Glutamatergic neuron (in vitro differentiated cells): ENCODE measurements around the gene DDX59. TPM values are rescaled to one million over a fixed set of nuclear protein-coding genes. Genes with fewer than 3 reads are reported as not detected.
A peak's percentile ranks its signal among the peaks of the same experiment; 100 is the strongest.

ENCODE experiments used
- DNase-seq: peaks from one replicate; pipeline ENCODE4 v3.0.0; 2022
- H3K27ac Mint-ChIP-seq: one replicate; pipeline ENCODE4 v1.8.0; 2020; ENCODE audit warnings: mild to moderate bottlenecking, mixed read lengths, inconsistent platforms; ENCODE audit not compliant: unreplicated experiment
- H3K27me3 Mint-ChIP-seq: one replicate; pipeline ENCODE4 v1.8.0; 2020; ENCODE audit warnings: mild to moderate bottlenecking, moderate library complexity, mixed read lengths, inconsistent platforms; ENCODE audit not compliant: unreplicated experiment
- H3K36me3 Mint-ChIP-seq: one replicate; pipeline ENCODE4 v1.8.0; 2020; ENCODE audit warnings: mild to moderate bottlenecking, mixed read lengths, inconsistent platforms; ENCODE audit not compliant: unreplicated experiment
- H3K4me1 Mint-ChIP-seq: one replicate; pipeline ENCODE4 v1.8.0; 2020; ENCODE audit warnings: mild to moderate bottlenecking, low read depth, mixed read lengths, inconsistent platforms; ENCODE audit not compliant: unreplicated experiment
- H3K4me3 Mint-ChIP-seq: one replicate; pipeline ENCODE4 v1.8.0; 2020; ENCODE audit warnings: mild to moderate bottlenecking, mixed read lengths, inconsistent platforms; ENCODE audit not compliant: unreplicated experiment
- H3K9me3 Mint-ChIP-seq: one replicate; pipeline ENCODE4 v1.8.0; 2020; ENCODE audit warnings: mild to moderate bottlenecking, moderate library complexity, mixed read lengths, inconsistent platforms; ENCODE audit not compliant: unreplicated experiment
- total RNA-seq: library from RNA; stranded (reverse); fragmentation: NEBNext Ultra II Directional; extraction: Animal tissue kit (Norgen Biotek cat#: 25700); gene quantifications from one replicate; pipeline ENCODE4 v1.2.1, GENCODE V29; 2021; ENCODE audit not compliant: unreplicated experiment
- TF ChIP-seq, protein P1 (sequence below): fragments of 200-600 bp; sonication (generic); IDR thresholded peaks from one replicate; pipeline ENCODE4 v1.5.0; 2021; ENCODE audit not compliant: partially characterized antibody, unreplicated experiment

The DDX59 gene
- total RNA-seq, 1 donor from 2014 or later = 10.6 TPM

DNA sequence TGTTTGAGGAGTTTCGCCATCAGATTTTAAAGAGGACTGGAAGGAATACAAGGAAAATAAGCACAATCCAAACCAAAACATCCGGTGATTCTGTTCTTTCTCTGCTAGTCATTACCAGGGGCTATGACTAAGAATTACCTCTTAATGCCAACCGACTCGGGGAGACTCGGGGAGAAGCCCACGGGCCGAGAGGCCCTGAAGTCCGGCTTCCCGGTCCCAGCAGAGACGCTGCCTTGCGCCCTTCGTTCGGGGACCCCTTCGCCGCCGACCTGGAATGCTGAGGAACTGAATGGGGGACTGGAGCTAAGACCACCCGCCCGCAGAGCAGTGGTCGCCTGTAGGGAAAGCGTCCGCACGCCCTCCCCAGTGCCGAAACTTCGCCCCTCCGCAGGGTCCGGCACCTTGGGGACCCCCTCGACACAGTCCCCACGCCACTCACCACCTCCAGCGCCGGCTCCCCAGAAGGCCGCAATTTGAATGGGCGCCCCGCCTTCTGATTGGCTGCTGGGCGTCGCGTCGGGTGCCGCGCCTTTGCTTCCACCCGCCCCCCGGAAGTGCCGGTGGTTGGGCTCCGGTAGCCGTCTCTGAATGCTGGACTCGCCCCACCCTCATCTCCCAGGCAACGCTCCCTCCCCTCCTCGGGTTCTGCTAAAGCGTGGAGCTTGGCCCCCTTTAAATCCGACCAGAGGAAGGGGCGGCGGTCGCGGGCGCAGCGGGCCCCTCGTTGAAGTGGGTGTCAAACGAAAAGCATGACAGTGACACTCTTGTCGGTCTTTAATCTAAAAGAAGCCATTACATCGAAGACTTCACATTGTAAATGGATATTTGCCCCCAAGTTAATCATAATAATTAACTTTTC, 49.2 kb downstream of the DDX59 start, which contains the start of gene KIF14:
Gene KIF14 (minus strand): TSS at position 479 of the 859 bp plus-strand sequence. CDS start 2,028 bp downstream, outside the sequence.
- H3K27ac Mint-ChIP-seq = peak within 1 kb of the TSS; percentile 33
- peaks cover 2% of the 10 kb centered on the region for H3K4me1 Mint-ChIP-seq
- TF ChIP-seq, protein P1, sequence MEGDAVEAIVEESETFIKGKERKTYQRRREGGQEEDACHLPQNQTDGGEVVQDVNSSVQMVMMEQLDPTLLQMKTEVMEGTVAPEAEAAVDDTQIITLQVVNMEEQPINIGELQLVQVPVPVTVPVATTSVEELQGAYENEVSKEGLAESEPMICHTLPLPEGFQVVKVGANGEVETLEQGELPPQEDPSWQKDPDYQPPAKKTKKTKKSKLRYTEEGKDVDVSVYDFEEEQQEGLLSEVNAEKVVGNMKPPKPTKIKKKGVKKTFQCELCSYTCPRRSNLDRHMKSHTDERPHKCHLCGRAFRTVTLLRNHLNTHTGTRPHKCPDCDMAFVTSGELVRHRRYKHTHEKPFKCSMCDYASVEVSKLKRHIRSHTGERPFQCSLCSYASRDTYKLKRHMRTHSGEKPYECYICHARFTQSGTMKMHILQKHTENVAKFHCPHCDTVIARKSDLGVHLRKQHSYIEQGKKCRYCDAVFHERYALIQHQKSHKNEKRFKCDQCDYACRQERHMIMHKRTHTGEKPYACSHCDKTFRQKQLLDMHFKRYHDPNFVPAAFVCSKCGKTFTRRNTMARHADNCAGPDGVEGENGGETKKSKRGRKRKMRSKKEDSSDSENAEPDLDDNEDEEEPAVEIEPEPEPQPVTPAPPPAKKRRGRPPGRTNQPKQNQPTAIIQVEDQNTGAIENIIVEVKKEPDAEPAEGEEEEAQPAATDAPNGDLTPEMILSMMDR = no peak
- H3K4me3 Mint-ChIP-seq = peak within 1 kb of the TSS; percentile 93
- H3K27me3 Mint-ChIP-seq = no peaks in the 10 kb centered on the region
- no peaks in the 10 kb centered on the region for H3K36me3 Mint-ChIP-seq
- peak; percentile 93 for DNase-seq
- H3K9me3 Mint-ChIP-seq = peaks cover 2% of the 10 kb centered on the region

DNA sequence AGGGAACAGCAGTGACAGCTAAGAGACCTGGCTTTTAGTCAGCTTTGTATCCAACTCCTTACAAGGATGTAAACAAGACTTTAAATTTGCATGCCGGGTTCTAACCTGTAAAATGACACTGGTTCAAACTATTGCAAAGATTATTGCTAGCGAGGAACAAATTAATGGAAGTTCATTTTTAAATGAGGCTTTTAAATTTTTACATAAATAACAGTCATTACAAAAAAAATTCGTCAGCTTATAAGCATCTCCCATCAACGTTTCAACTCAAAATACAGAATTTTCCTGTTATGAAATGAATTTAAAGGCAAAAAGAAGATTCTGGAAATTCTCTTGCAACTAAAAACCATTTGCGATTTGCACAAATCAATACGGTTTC, 49.8 kb downstream of the DDX59 start:
- H3K9me3 Mint-ChIP-seq = peaks cover 2% of the 10 kb centered on the region
- H3K27ac Mint-ChIP-seq = no peak overlapping the region
- H3K4me1 Mint-ChIP-seq = no peaks in the 10 kb centered on the region
- H3K4me3 Mint-ChIP-seq = peak overlapping the region; percentile 93
- DNase-seq = no peak
- H3K36me3 Mint-ChIP-seq = no peaks in the 10 kb centered on the region
- TF ChIP-seq, protein P1 = no peak
- no peaks in the 10 kb centered on the region for H3K27me3 Mint-ChIP-seq

- Mint-ChIP-seq H3K27ac (peak overlapping the region; percentile 2), H3K36me3 (no peaks in the 10 kb centered on the region), H3K4me1 (peaks cover 5% of the 10 kb centered on the region), H3K9me3 (peaks cover 3% of the 10 kb centered on the region), H3K4me3 (no peak overlapping the region), H3K27me3 (no peaks in the 10 kb centered on the region)
- DNase-seq = no peak
- TF ChIP-seq, protein P1 = no peak
Observed at GRCh38 chr1:200610846-200611245, 58.9 kb downstream of the DDX59 start.

- Mint-ChIP-seq H3K9me3 (no peaks in the 10 kb centered on the region), H3K36me3 (no peaks in the 10 kb centered on the region), H3K4me3 (no peak overlapping the region), H3K27me3 (no peaks in the 10 kb centered on the region), H3K27ac (no peak overlapping the region), H3K4me1 (no peaks in the 10 kb centered on the region)
- no peak for DNase-seq
- TF ChIP-seq, protein P1 = no peak
Observed at GRCh38 chr1:200602632-200603031, 67.1 kb downstream of the DDX59 start.

Other genes with a start within 250 kb of the DDX59 start
- 2.9 TPM for gene KIF14, start 49.2 kb downstream of the DDX59 start, total RNA-seq
- 51.1 TPM for gene CAMSAP2, start 69.0 kb upstream of the DDX59 start, total RNA-seq
- gene GPR25, start 203.1 kb upstream of the DDX59 start, total RNA-seq = not detected
- 2.4 TPM for gene INAVA, start 225.0 kb upstream of the DDX59 start, total RNA-seq